Calu3 (cell line): Measurements from ENCODE around the gene SHANK1. TPM values are rescaled to one million over a fixed set of nuclear protein-coding genes. Genes with fewer than 3 reads are reported as not detected.

Experiments
- BruUV-seq: library from RNA; stranded (reverse); fragments of 400-500 nt; replicated peaks from 2 replicates; lab custom pipeline; 2021; lab: Mats Ljungman, UMichigan
- CTCF ChIA-PET: fragments of 300-600 bp; sonication (Branson Sonifier 250); formaldehyde crosslinking; loops from one replicate; lab custom pipeline; 2022; ENCODE audit warnings: antibody characterized with exemption; lab: Charles Lee
- DNase-seq: peaks from one replicate; pipeline ENCODE4 v3.0.0; 2022
- H3K27ac Mint-ChIP-seq: one replicate; pipeline ENCODE4 v1.8.0; 2022; ENCODE audit warnings: mixed read lengths; ENCODE audit not compliant: unreplicated experiment
- H3K27me3 Mint-ChIP-seq: one replicate; pipeline ENCODE4 v1.8.0; 2022; ENCODE audit warnings: mixed read lengths; ENCODE audit not compliant: unreplicated experiment
- H3K36me3 Mint-ChIP-seq: one replicate; pipeline ENCODE4 v1.8.0; 2022; ENCODE audit warnings: mild to moderate bottlenecking, moderate library complexity, mixed read lengths; ENCODE audit not compliant: insufficient read depth, unreplicated experiment
- H3K4me1 Mint-ChIP-seq: one replicate; pipeline ENCODE4 v1.8.0; 2022; ENCODE audit warnings: mild to moderate bottlenecking, low read depth, mixed read lengths; ENCODE audit not compliant: unreplicated experiment
- H3K4me3 Mint-ChIP-seq: one replicate; pipeline ENCODE4 v1.8.0; 2022; ENCODE audit warnings: mild to moderate bottlenecking, low read depth, moderate library complexity, mixed read lengths; ENCODE audit not compliant: unreplicated experiment
- H3K9me3 Mint-ChIP-seq: one replicate; pipeline ENCODE4 v1.8.0; 2022; ENCODE audit warnings: low read depth, mixed read lengths; ENCODE audit not compliant: unreplicated experiment
- CTCF ChIP-seq: fragments of 200-600 bp; IDR thresholded peaks from one replicate; pipeline ENCODE4 v1.8.0; 2022; ENCODE audit warnings: antibody characterized with exemption; ENCODE audit not compliant: unreplicated experiment
- intact Hi-C: fragments of 100-400 bp; cut with micrococcal nuclease; formaldehyde crosslinking; loops from one replicate; pipeline ENCODE4 v1.10.0; 2022; ENCODE audit not compliant: unreplicated experiment
- total RNA-seq: library from RNA; stranded (reverse); gene quantifications from 2 replicates; pipeline ENCODE4 v1.2.3, GENCODE V29; 2022

Gene SHANK1
- total RNA-seq, 1 experiment from 2014 or later, result not detected

- no peaks in the 10 kb centered on the region for H3K4me1 Mint-ChIP-seq
- no TSS peak for BruUV-seq
- no peak for TF ChIP-seq CTCF
- CTCF ChIA-PET, result interaction anchor here (1.8 kb wide), 1 partner anchor 11 kb away, joined by 8 read pairs; no protein-coding TSS in a partner anchor
- H3K27ac Mint-ChIP-seq, result no peak overlapping the region
- no peak for DNase-seq
- intact Hi-C loops, result no loop called here
- peaks cover 100% of the 10 kb centered on the region for H3K27me3 Mint-ChIP-seq
- no peak overlapping the region for H3K4me3 Mint-ChIP-seq
- no peaks in the 10 kb centered on the region for H3K9me3 Mint-ChIP-seq
- H3K36me3 Mint-ChIP-seq, result no peaks in the 10 kb centered on the region
Measured at GRCh38 chr19:50713556-50714236, 5.9 kb downstream of the SHANK1 start.

GRCh38 chr19:50712833-50713232, 6.8 kb downstream of the SHANK1 start:
- no TSS peak for BruUV-seq
- intact Hi-C loops, result no loop called here
- Mint-ChIP-seq H3K27ac (no peak overlapping the region), H3K27me3 (peaks cover 100% of the 10 kb centered on the region), H3K4me1 (no peaks in the 10 kb centered on the region), H3K9me3 (no peaks in the 10 kb centered on the region), H3K4me3 (no peak overlapping the region), H3K36me3 (no peaks in the 10 kb centered on the region)
- DNase-seq, result no peak
- CTCF ChIA-PET, result interaction anchor here (1.8 kb wide), 1 partner anchor 12 kb away, joined by 8 read pairs; no protein-coding TSS in a partner anchor
- TF ChIP-seq CTCF, result no peak

- no peaks in the 10 kb centered on the region for H3K9me3 Mint-ChIP-seq
- H3K36me3 Mint-ChIP-seq, result no peaks in the 10 kb centered on the region
- CTCF ChIA-PET, result no interaction called here
Measured at GRCh38 chr19:50711805-50712204, 7.8 kb downstream of the SHANK1 start.

GRCh38 chr19:50711196-50711595, 8.4 kb downstream of the SHANK1 start:
- Mint-ChIP-seq H3K27ac (no peak overlapping the region), H3K36me3 (no peaks in the 10 kb centered on the region), H3K4me1 (no peaks in the 10 kb centered on the region), H3K27me3 (peaks cover 100% of the 10 kb centered on the region), H3K9me3 (no peaks in the 10 kb centered on the region), H3K4me3 (no peak overlapping the region)
- DNase-seq, result no peak
- TF ChIP-seq CTCF, result no peak
- CTCF ChIA-PET, result no interaction called here
- intact Hi-C loops, result no loop called here
- BruUV-seq, result no TSS peak

More at GRCh38 chr19:50711805-50712204, 7.8 kb downstream of the SHANK1 start:
- BruUV-seq, result no TSS peak
- Mint-ChIP-seq H3K4me3 (no peak overlapping the region), H3K27ac (no peak overlapping the region), H3K27me3 (peaks cover 100% of the 10 kb centered on the region), H3K4me1 (no peaks in the 10 kb centered on the region)
- intact Hi-C loops, result no loop called here
- TF ChIP-seq CTCF, result no peak
- DNase-seq, result no peak
